ENCODE measurements around the gene PLAGL1. TPM values are rescaled to one million over a fixed set of nuclear protein-coding genes. Genes with fewer than 3 reads are reported as not detected.

PLAGL1 gene
- total RNA-seq, 6 experiments from 2014 or later = 0.74 to 3.2 (median 1.6) TPM

DNA sequence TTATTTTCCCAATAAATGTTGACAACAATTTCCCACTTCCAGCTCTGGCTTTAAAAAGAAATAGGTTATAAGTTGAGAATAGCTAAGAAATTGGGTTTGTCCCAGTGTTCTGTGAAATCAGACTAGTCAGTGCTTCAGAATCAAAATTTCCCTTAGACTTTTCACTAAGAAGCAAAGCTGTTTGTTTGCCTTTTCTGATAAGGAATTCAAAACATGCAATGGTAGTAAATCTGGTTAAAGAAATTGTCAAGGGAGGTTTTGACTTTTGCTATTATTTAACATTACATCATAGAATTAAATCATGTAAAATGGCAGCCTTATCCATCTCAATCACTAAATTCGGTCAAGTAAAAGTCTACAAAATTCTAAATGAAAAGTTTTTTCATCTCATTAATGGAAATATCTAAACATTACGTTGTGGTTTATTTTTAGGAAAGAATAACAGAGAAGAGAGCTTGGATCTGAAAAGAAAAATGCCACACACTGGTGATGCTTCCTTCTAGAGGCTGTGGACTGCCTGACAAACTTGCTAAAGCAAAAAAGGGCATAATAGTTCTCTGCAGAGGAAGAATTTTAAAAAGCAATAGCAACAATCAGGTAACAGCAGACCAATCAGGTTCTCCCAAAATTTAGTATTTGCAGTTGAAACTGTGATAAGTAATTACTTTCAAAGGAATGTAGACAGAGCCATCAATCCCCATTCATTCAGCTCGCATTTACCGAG, 36.4 kb downstream of the PLAGL1 start:
- no peak for TF ChIP-seq POLR2A (IDR thresholded peaks at IDR 0.05)
- TF ChIP-seq, protein P1, sequence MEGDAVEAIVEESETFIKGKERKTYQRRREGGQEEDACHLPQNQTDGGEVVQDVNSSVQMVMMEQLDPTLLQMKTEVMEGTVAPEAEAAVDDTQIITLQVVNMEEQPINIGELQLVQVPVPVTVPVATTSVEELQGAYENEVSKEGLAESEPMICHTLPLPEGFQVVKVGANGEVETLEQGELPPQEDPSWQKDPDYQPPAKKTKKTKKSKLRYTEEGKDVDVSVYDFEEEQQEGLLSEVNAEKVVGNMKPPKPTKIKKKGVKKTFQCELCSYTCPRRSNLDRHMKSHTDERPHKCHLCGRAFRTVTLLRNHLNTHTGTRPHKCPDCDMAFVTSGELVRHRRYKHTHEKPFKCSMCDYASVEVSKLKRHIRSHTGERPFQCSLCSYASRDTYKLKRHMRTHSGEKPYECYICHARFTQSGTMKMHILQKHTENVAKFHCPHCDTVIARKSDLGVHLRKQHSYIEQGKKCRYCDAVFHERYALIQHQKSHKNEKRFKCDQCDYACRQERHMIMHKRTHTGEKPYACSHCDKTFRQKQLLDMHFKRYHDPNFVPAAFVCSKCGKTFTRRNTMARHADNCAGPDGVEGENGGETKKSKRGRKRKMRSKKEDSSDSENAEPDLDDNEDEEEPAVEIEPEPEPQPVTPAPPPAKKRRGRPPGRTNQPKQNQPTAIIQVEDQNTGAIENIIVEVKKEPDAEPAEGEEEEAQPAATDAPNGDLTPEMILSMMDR (IDR thresholded peaks at IDR 0.05) = no peak
- Histone ChIP-seq H3K4me1 (no peaks in the 10 kb centered on the region), H3K9me3 (no peaks in the 10 kb centered on the region), H3K36me3 (no peaks in the 10 kb centered on the region), H3K27ac (no peak overlapping the region), H3K4me3 (no peak overlapping the region), H3K27me3 (no peaks in the 10 kb centered on the region)
- ATAC-seq (no peak), DNase-seq (no peak)
- intact Hi-C loops (cut with DNase I) = no loop called here
- 51% methylated on average over 4 of the region's 4 CpGs for WGBS (ENCODE audit: insufficient coverage, low coverage, low lambda C conversion rate, missing lambda C conversion rate)

DNA sequence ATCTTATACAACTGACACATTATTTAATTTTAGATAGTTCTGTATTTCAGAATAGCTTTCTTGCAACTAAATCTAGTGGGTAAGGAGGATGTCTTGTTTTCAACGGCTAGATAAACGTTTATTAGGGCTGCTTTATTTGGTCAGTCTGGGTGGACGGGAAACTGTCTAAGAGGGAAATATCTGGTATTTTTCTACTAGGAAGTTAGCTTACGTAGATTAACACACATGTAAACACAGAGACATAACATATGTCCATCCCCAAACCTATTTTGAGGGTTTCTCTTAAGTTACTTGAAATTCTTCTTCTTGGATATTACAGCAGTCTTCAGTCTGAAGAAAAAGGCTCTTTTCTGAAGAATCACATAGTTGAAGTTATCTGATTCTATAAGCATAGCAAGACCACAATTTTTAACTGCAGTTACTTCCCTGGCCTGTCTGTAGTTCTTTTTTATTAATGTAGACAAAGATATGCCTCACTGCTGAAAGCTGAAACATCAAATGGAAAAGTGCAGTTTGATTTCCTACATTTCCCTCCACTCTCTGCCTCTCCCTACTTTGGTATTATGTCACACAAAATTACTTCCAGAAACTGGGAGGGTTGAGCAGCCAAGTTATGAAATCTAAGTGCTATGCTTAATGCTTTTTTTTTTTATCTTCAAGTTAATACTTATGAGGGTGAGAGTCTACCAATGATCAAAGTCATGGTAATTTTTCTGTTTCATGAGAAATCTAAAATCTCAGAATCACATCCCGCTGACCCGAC, 37.4 kb downstream of the PLAGL1 start:
- no peak for DNase-seq
- Histone ChIP-seq H3K4me1 (no peaks in the 10 kb centered on the region), H3K27ac (no peak overlapping the region), H3K4me3 (no peak overlapping the region), H3K9me3 (no peaks in the 10 kb centered on the region), H3K36me3 (no peaks in the 10 kb centered on the region), H3K27me3 (no peaks in the 10 kb centered on the region)
- intact Hi-C loops (cut with DNase I) = no loop called here
- ATAC-seq = no peak
- 56% methylated on average over 6 of the region's 6 CpGs for WGBS (ENCODE audit: insufficient coverage, low coverage, low lambda C conversion rate, missing lambda C conversion rate)
- TF ChIP-seq POLR2A (IDR thresholded peaks at IDR 0.05) = no peak
- TF ChIP-seq, protein P1 (IDR thresholded peaks at IDR 0.05) = no peak

DNA sequence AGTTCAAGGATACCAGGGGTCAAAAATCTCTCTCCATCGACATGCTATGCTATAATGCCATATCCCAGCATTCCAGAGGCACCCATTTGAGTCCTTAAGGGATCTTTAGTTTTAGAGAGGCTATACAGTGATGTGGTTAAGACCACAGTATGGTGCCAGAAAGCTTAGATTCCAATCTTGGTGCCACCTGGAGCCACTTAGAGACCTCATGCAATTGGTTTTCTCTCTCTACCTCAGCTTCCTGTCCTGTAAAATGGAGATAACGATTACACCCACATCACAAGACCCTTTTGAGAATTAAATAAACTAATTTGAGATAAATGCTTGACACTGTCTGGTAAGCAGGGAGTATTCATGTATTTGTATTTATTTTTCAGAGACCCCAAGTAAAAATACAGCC, 39.0 kb downstream of the PLAGL1 start:
- ATAC-seq (no peak), DNase-seq (no peak)
- H3K36me3 ChIP-seq = no peaks in the 10 kb centered on the region
- H3K27ac ChIP-seq = no peak overlapping the region
- 31% methylated on average over 2 of the region's 2 CpGs for WGBS (ENCODE audit: insufficient coverage, low coverage, low lambda C conversion rate, missing lambda C conversion rate)
- no peaks in the 10 kb centered on the region for H3K27me3 ChIP-seq
- H3K4me3 ChIP-seq = no peak overlapping the region
- intact Hi-C loops (cut with DNase I) = no loop called here
- no peak for TF ChIP-seq POLR2A (IDR thresholded peaks at IDR 0.05)
- TF ChIP-seq, protein P1 (IDR thresholded peaks at IDR 0.05) = no peak
- H3K4me1 ChIP-seq = no peaks in the 10 kb centered on the region
- no peaks in the 10 kb centered on the region for H3K9me3 ChIP-seq

DNA sequence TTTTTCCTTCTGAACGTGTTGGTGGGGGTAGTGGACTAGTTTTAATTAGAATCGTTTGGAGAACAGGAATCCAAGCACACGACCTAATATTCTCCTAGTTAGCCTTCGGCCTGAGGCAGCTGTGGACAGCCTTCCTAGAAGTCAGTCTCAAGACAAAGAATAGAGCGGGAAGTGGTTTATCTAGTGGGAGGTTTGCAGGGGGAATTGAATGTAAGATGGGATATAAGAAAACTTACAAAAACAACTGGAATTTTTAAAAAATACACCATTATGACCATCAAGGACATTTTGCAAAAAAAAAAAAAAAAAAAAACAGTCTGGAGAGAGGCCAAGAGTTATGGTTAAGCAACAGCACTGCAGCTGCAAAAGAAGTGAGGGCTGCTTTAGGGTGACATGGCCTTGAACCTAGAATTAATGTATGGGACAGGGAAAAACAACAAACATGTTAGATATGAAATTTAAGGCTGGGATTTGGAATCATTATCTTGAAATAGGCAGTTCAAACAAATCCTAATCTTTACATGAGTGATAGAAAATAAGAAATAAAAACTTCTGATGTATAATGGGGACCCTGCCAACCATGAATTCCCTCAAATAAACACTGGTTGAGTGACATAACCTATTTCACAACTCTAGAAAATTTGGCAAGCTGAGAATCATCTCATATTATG, 40.2 kb downstream of the PLAGL1 start:
- Histone ChIP-seq H3K4me3 (no peak overlapping the region), H3K9me3 (no peaks in the 10 kb centered on the region), H3K27me3 (no peaks in the 10 kb centered on the region), H3K36me3 (no peaks in the 10 kb centered on the region), H3K4me1 (no peaks in the 10 kb centered on the region), H3K27ac (no peak overlapping the region)
- no peak for ATAC-seq
- no peak for DNase-seq
- WGBS (ENCODE audit: insufficient coverage, low coverage, low lambda C conversion rate, missing lambda C conversion rate) = 66% methylated on average over 5 of the region's 5 CpGs
- TF ChIP-seq POLR2A (IDR thresholded peaks at IDR 0.05) = no peak
- TF ChIP-seq, protein P1 (IDR thresholded peaks at IDR 0.05) = no peak
- intact Hi-C loops (cut with DNase I) = no loop called here
